ENCODE data around the gene SYT13.

DNA sequence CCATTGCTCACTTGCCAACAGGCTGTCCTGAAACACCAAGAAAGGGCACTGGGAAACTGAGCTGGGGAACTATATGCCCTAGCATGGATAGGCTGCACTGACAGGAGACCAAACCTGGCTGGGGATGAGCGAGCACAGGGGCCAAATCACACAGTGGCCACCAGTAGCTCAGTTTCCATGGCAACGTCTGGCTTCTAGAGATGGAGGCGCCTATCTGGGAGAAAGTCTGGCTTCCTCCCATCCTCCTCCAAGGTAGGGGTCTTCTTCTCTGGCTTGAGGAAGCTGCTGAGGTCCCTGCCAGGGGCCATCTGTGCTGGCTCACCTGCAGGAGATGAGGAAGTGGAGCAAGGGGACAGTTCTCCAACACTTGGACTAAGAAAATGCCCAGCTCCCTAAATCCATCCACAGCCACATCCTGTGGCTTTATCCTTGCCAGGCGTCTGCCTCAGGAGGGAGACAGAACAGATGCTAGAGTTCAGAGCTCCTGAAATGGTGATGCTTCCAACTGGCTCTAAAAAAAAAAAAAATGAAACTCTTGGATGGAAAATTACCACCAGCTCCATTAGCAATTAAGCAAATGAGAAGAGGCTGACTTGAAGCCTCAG lies 48.3 kb downstream of the SYT13 start:
- no peak for TF ChIP-seq TAF1 (IDR thresholded peaks at IDR 0.05; ENCODE audit: low read depth, low read length)
- TF ChIP-seq POLR2AphosphoS5 (IDR thresholded peaks at IDR 0.05; ENCODE audit: low read depth, low read length) = no peak
- no peak for TF ChIP-seq POLR2A (IDR thresholded peaks at IDR 0.05; ENCODE audit: low read depth, low read length)
- TF ChIP-seq SPI1 (IDR thresholded peaks at IDR 0.05; ENCODE audit: low read depth, low read length) = no peak
- TF ChIP-seq POU2F2 (IDR thresholded peaks at IDR 0.05; ENCODE audit: low read depth, low read length) = no peak

Measured in GM12891 (cell line).